Measurements from ENCODE around the gene M1AP. TPM values are rescaled to one million over a fixed set of nuclear protein-coding genes. Genes with fewer than 3 reads are reported as not detected.

The M1AP gene
- total and polyA plus RNA-seq, 4 donors, result 0.77 to 1.2 (median 0.88) TPM

GRCh38 chr2:74620671-74621070 is 27.5 kb downstream of the M1AP start:
- TF ChIP-seq CTCF (IDR thresholded peaks at IDR 0.05; ENCODE audit: control extremely low read depth, extremely low read depth), result no peak
- no peaks in the 10 kb centered on the region for H3K4me1 ChIP-seq (ENCODE audit: control insufficient read depth in 5 of 5, insufficient read depth in 5 of 5, low read length in 5 of 5)
- no peak overlapping the region for H3K9ac ChIP-seq (ENCODE audit: insufficient read depth in 1 of 2, low read length in 2 of 2)
- ATAC-seq (ENCODE audit: insufficient read depth, low FRiP score) (no peak), DNase-seq (no peak)
- no peak overlapping the region for H3K4me3 ChIP-seq
- no peak overlapping the region for H3K27ac ChIP-seq (ENCODE audit: low read depth in 1 of 2, low read length in 1 of 2)
- no peaks in the 10 kb centered on the region for H3K36me3 ChIP-seq (ENCODE audit: control insufficient read depth in 4 of 4, insufficient read depth in 4 of 4, low read length in 4 of 4)
- H3K27me3 ChIP-seq (ENCODE audit: control insufficient read depth in 3 of 3, insufficient read depth in 3 of 3, low read length in 2 of 3), result peaks cover 0 to 10% (median 8%) of the 10 kb centered on the region in 3 donors
- WGBS, 2 donors, result 88 to 96% methylated on average over 12 of the region's 12 CpGs
- no peaks in the 10 kb centered on the region for H3K9me3 ChIP-seq (ENCODE audit: control insufficient read depth in 4 of 4, insufficient read depth in 3 of 4, low read length in 3 of 4)

GRCh38 chr2:74619651-74620297 is 28.4 kb downstream of the M1AP start:
- Histone ChIP-seq H3K4me1 (ENCODE audit: control insufficient read depth in 5 of 5, insufficient read depth in 5 of 5, low read length in 5 of 5) (no peaks in the 10 kb centered on the region), H3K9me3 (ENCODE audit: control insufficient read depth in 4 of 4, insufficient read depth in 3 of 4, low read length in 3 of 4) (no peaks in the 10 kb centered on the region), H3K9ac (ENCODE audit: insufficient read depth in 1 of 2, low read length in 2 of 2) (no peak overlapping the region), H3K36me3 (ENCODE audit: control insufficient read depth in 4 of 4, insufficient read depth in 4 of 4, low read length in 4 of 4) (no peaks in the 10 kb centered on the region), H3K27ac (ENCODE audit: low read depth in 1 of 2, low read length in 1 of 2) (no peak overlapping the region), H3K4me3 (no peak overlapping the region), H3K27me3 (ENCODE audit: control insufficient read depth in 3 of 3, insufficient read depth in 3 of 3, low read length in 2 of 3) (peaks cover 0 to 11% (median 8%) of the 10 kb centered on the region in 3 donors)
- no peak for TF ChIP-seq CTCF (IDR thresholded peaks at IDR 0.05; ENCODE audit: control extremely low read depth, extremely low read depth)
- ATAC-seq (ENCODE audit: insufficient read depth, low FRiP score), result no peak
- 78 to 81% methylated on average over 5 of the region's 5 CpGs for WGBS, 2 donors
- no peak for DNase-seq

GRCh38 chr2:74618410-74619083 is 29.6 kb downstream of the M1AP start:
- no peaks in the 10 kb centered on the region for H3K36me3 ChIP-seq (ENCODE audit: control insufficient read depth in 4 of 4, insufficient read depth in 4 of 4, low read length in 4 of 4)
- 72 to 90% methylated on average over 6 of the region's 6 CpGs for WGBS, 2 donors
- H3K9ac ChIP-seq (ENCODE audit: insufficient read depth in 1 of 2, low read length in 2 of 2), result no peak overlapping the region
- DNase-seq, result no peak
- peaks cover 0 to 11% (median 11%) of the 10 kb centered on the region in 3 donors for H3K27me3 ChIP-seq (ENCODE audit: control insufficient read depth in 3 of 3, insufficient read depth in 3 of 3, low read length in 2 of 3)
- ATAC-seq (ENCODE audit: insufficient read depth, low FRiP score), result no peak
- no peaks in the 10 kb centered on the region for H3K9me3 ChIP-seq (ENCODE audit: control insufficient read depth in 4 of 4, insufficient read depth in 3 of 4, low read length in 3 of 4)
- no peak overlapping the region for H3K4me3 ChIP-seq
- H3K4me1 ChIP-seq (ENCODE audit: control insufficient read depth in 5 of 5, insufficient read depth in 5 of 5, low read length in 5 of 5), result no peaks in the 10 kb centered on the region
- TF ChIP-seq CTCF (IDR thresholded peaks at IDR 0.05; ENCODE audit: control extremely low read depth, extremely low read depth), result no peak
- no peak overlapping the region for H3K27ac ChIP-seq (ENCODE audit: low read depth in 1 of 2, low read length in 1 of 2)

All from lung (tissue), 12 donors.